SK-N-MC (cell line): ENCODE data around the gene ANGPTL8.

Experiments
- DNase-seq: peaks from one replicate; pipeline ENCODE4 v3.0.0-alpha.2; 2011; ENCODE audit warnings: low read depth, low spot score
- H3K27ac ChIP-seq: fragments of 200-600 bp; sonication (generic); 2 replicates; pipeline ENCODE4 v1.5.1; 2016; ENCODE audit warnings: mixed run types
- H3K36me3 ChIP-seq: fragments of 200-600 bp; sonication (generic); 2 replicates; pipeline ENCODE4 v1.6.1; 2017; ENCODE audit warnings: antibody characterized with exemption, low read length, mixed read lengths; ENCODE audit not compliant: insufficient read depth
- H3K4me3 ChIP-seq: fragments of 200-600 bp; sonication (generic); 2 replicates; pipeline ENCODE4 v1.5.1; 2016
- H3K9ac ChIP-seq: fragments of 200-600 bp; sonication (generic); 2 replicates; pipeline ENCODE4 v1.8.0; 2017; ENCODE audit warnings: mixed run types, mixed read lengths; ENCODE audit not compliant: insufficient read length
- H3K9me3 ChIP-seq: fragments of 200-600 bp; sonication (generic); 2 replicates; pipeline ENCODE4 v1.6.1; 2017; ENCODE audit warnings: low read depth, mild to moderate bottlenecking, antibody characterized with exemption, low read length, moderate library complexity, mixed read lengths
- EZH2 ChIP-seq: fragments of 200-600 bp; sonication (generic); IDR thresholded peaks from one replicate; pipeline ENCODE4 v1.6.1; 2017; ENCODE audit warnings: antibody characterized with exemption
- FOXP2 ChIP-seq: optimal IDR thresholded peaks from 2 replicates; pipeline ENCODE3; 2011; ENCODE audit warnings: mild to moderate bottlenecking, moderate library complexity; ENCODE audit not compliant: insufficient read depth; ENCODE audit errors: extremely low read length, control extremely low read depth
- POLR2AphosphoS5 ChIP-seq: IDR thresholded peaks from 2 replicates; pipeline ENCODE4 v1.6.1; 2012; ENCODE audit warnings: mild to moderate bottlenecking, low read depth, low read length, borderline replicate concordance

ANGPTL8 gene

DNA sequence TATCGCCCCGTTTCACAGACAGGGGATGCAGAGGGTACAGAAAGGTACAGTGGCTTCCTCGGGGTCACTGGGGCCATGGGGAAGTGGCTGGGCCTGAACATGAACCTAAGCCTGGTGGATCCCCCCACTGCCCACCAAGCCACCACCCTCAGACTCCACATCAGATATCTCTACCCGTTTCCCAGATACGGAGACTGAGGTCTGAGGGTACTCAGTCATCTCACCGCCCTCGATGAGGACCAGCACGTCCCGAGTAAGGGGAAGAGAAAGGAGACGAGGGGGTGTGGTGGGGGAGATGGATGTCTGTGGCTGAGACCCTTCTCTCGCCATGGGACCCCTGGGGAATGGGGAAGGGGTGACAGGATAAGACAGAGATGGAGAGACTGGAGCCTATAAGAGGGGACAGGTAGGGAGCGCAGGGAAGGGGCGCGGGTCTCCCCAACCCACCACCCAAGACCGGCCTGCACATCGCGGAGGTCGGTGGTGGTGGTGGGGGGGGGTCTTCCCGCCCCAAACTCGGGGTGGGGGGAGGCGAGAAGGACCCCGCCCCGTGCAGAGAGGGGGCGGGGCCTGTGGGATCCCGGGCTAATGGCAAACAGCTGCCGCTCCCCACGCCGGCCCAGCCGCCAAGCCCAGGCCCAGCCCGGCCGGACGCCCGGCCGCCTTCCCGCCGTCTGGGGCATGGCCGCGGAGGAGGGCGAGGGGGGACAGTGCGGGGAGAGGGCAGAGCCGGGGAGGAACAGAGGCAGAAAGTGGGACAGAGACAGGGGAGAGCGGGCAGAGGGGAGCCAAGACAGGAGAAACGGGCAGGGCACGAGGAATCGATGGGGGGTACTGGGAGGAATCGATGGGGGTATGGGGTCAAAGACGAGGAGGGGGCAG is 42.8 kb upstream of the ANGPTL8 start:
- no peaks in the 10 kb centered on the region for H3K9me3 ChIP-seq
- DNase-seq, result no peak
- peak overlapping the region; percentile 97 for H3K4me3 ChIP-seq
- peak overlapping the region; percentile 86 for H3K9ac ChIP-seq
- peak overlapping the region; percentile 57; the same call in 1 of the 2 replicates for H3K27ac ChIP-seq
- TF ChIP-seq POLR2AphosphoS5 (no peak), EZH2 (no peak)
- peaks cover 30% of the 10 kb centered on the region; the same call in 1 of the 2 replicates for H3K36me3 ChIP-seq

- TF ChIP-seq EZH2 (no peak), POLR2AphosphoS5 (peak; percentile 69; the same call in 1 of the 2 replicates), FOXP2 (no peak)
- H3K4me3 ChIP-seq, result peak within 1 kb of the TSS; percentile 97
These were observed 41.9 kb upstream of the ANGPTL8 start, which contains the start of gene KANK2 for GRCh38 chr19:11197291-11198174. KANK2 (minus strand) TSS chr19:11197545; CDS start chr19:11194511, 3,034 bp downstream.

GRCh38 chr19:11198175-11198534 is 41.3 kb upstream of the ANGPTL8 start:
- Histone ChIP-seq H3K27ac (peak overlapping the region; percentile 10; the same call in 1 of the 2 replicates), H3K9me3 (no peaks in the 10 kb centered on the region), H3K36me3 (peaks cover 18% of the 10 kb centered on the region; the same call in 1 of the 2 replicates), H3K9ac (no peak overlapping the region), H3K4me3 (peak overlapping the region; percentile 97)
- no peak for TF ChIP-seq FOXP2
- TF ChIP-seq EZH2, result no peak
- no peak for TF ChIP-seq POLR2AphosphoS5
- DNase-seq, result no peak

More at GRCh38 chr19:11197291-11198174, 41.9 kb upstream of the ANGPTL8 start, which contains the start of gene KANK2:
- H3K36me3 ChIP-seq, result peaks cover 24% of the 10 kb centered on the region; the same call in 1 of the 2 replicates
- H3K9me3 ChIP-seq, result no peaks in the 10 kb centered on the region
- H3K27ac ChIP-seq, result peak within 1 kb of the TSS; percentile 57; the same call in 1 of the 2 replicates
- peak within 1 kb of the TSS; percentile 86 for H3K9ac ChIP-seq
- DNase-seq, result no peak

GRCh38 chr19:11198769-11199424 is 40.5 kb upstream of the ANGPTL8 start:
- Histone ChIP-seq H3K4me3 (no peak overlapping the region), H3K9me3 (no peaks in the 10 kb centered on the region), H3K27ac (no peak overlapping the region; the same call in 1 of the 2 replicates), H3K9ac (no peak overlapping the region), H3K36me3 (peaks cover 10% of the 10 kb centered on the region; the same call in 1 of the 2 replicates)
- no peak for DNase-seq
- TF ChIP-seq FOXP2, result no peak
- no peak for TF ChIP-seq POLR2AphosphoS5
- no peak for TF ChIP-seq EZH2

GRCh38 chr19:11199517-11199916 is 39.9 kb upstream of the ANGPTL8 start:
- TF ChIP-seq EZH2 (no peak), FOXP2 (no peak), POLR2AphosphoS5 (no peak)

DNA sequence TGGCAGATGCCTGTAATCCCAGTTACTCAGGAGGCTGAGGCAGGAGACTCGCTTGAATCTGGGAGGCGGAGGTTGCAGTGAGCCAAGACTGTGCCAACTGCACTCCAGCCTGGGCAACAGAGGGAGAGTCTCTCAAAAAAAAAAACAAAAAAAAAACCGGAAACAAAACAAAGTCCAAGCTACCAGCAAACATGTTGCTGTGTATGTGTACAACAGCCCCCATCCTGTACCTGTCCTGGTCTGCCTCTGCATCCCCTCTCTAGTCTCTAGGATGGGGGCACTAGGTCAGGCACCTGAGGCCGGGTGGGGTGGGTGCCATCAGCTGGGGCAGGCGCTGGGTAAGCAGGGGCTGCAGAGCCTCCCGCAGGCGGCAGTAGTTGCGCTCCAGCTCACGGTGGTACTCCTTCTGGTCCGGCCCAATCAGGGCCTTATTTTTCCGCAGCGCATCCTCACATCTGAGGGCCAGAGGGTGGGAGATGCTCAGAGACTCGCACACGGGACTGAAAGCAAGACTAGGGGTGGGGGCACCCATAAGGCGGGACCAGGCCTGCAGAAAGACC is 39.3 kb upstream of the ANGPTL8 start:
- H3K4me3 ChIP-seq, result no peak overlapping the region
- no peaks in the 10 kb centered on the region for H3K9me3 ChIP-seq
- H3K36me3 ChIP-seq, result peaks cover 5% of the 10 kb centered on the region; the same call in 1 of the 2 replicates
- TF ChIP-seq POLR2AphosphoS5 (no peak), FOXP2 (no peak), EZH2 (no peak)
- no peak for DNase-seq
- no peak overlapping the region for H3K27ac ChIP-seq
- no peak overlapping the region for H3K9ac ChIP-seq

More at GRCh38 chr19:11199517-11199916, 39.9 kb upstream of the ANGPTL8 start:
- Histone ChIP-seq H3K9me3 (no peaks in the 10 kb centered on the region), H3K36me3 (peaks cover 5% of the 10 kb centered on the region; the same call in 1 of the 2 replicates), H3K27ac (no peak overlapping the region), H3K4me3 (no peak overlapping the region), H3K9ac (no peak overlapping the region)
- DNase-seq, result no peak

DNA sequence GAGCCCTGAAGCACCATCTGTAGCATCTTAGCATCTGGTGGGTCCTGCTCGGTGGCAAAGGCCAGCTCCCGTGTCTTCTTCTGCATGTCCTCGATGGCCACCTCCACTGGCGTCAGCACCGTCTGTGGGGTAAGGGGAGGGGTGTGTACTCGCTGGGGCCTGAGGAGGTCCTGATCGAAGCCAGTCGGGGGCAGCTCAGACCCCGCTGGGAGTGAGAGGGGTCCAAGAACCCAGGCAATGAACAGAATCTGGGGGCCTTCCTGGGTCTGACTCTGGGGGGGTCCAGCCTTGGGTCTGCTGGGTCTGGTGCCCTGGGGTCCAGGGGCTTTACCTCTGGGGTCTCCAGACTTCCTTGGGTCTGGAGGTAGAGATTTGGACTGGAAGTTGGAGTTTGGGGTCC is 38.5 kb upstream of the ANGPTL8 start:
- TF ChIP-seq EZH2 (no peak), POLR2AphosphoS5 (no peak), FOXP2 (no peak)
- H3K36me3 ChIP-seq, result no peaks in the 10 kb centered on the region
- H3K27ac ChIP-seq, result no peak overlapping the region
- H3K4me3 ChIP-seq, result no peak overlapping the region
- no peak for DNase-seq
- no peak overlapping the region for H3K9ac ChIP-seq
- no peaks in the 10 kb centered on the region for H3K9me3 ChIP-seq
